HG03103 (cell line): ENCODE data around the gene PITPNC1.

Source experiments
- ATAC-seq: cut with Tn5 transposase; IDR thresholded peaks from one replicate; pipeline ENCODE4 v1.9.1; 2021; ENCODE audit warnings: low read depth; ENCODE audit not compliant: unreplicated experiment

Gene PITPNC1

GRCh38 chr17:67662712-67663111 lies 285.6 kb downstream of the PITPNC1 start:
- no peak for ATAC-seq

GRCh38 chr17:67663457-67663856 lies 286.4 kb downstream of the PITPNC1 start:
- ATAC-seq = no peak

DNA sequence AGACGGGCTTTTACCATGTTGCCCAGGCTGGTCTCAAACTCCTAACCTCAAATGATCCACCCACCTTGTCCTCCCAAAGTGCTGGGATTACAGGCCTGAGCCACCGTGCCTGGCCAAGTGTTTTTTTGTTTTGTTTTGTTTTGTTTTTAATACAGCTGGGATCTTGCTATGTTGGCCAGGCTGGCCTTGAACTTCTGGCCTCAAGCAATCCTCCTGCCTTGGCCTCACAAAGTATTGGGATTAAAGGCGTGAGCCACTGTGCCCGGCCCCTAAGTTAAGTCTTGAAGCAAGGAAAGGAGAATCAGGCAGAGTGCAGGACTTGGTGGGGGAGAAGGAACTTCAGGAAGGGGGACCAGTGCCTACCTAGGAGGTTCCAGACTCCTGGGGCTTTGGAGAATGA lies 288.9 kb downstream of the PITPNC1 start:
- no peak for ATAC-seq

DNA sequence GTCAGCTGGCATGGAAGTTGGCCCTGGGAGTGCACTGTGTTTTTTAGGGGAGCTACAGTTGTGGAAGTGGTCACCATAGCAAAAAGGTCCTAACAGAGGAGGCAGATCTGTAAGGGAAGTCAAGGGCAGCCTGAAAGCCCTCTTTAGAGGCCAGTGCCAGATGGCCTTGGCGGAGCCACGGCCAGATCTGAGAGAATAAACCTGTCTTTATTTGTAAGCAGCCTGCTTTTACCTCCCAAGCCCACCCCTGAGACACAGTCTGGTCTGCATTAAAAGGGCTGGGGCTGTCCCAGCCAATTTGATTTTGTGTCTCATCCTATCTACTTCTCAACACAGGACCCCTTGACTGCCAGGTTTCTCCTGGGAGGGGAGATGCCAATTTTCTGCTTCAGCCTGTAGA lies 289.6 kb downstream of the PITPNC1 start:
- no peak for ATAC-seq

GRCh38 chr17:67671493-67671892 lies 294.4 kb downstream of the PITPNC1 start:
- no peak for ATAC-seq

- no peak for ATAC-seq
These were observed 295.7 kb downstream of the PITPNC1 start for GRCh38 chr17:67672592-67673335.

DNA sequence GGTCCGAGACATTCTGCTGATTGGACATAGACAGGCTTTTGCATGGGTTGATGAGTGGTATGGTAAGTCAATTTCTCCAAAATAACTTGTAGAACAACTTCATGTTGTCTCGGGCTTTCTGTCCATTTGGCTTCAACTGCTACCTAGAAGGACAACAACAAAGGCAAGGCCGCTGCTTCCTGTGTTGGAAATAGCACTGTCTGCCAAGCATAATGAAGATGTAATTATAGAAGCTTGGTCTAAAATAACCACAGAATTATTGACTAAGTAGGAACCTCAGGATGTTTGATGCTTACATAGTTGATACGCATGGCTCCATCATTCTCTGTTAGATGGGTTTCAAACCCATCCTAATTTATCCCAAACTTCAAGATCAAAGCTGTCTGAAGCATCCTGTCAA lies 298.4 kb downstream of the PITPNC1 start:
- ATAC-seq = no peak

GRCh38 chr17:67676305-67676704 lies 299.2 kb downstream of the PITPNC1 start:
- no peak for ATAC-seq

DNA sequence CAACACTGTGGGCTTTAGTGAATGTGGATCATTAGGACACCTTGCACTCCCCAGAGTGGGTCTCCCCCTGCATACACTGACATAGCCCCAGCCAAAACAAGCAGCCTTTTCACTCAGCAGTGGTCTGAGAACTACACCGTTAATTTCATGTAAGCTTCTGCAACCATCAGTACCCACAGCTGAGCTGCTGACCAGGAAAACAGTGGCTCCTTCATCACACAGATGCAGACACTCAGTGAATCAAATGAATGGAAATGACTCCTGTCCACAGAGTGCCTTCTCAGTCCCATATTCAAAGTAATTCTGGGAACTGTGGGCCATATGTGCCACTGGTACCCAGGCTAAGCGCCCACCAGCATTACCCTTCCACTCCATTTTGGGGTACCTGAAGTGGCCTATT lies 301.3 kb downstream of the PITPNC1 start:
- ATAC-seq = no peak

GRCh38 chr17:67679225-67679624 lies 302.1 kb downstream of the PITPNC1 start:
- no peak for ATAC-seq

GRCh38 chr17:67679721-67680120 lies 302.6 kb downstream of the PITPNC1 start:
- no peak for ATAC-seq

- ATAC-seq = no peak
These were observed 303.6 kb downstream of the PITPNC1 start for GRCh38 chr17:67680445-67681224.

GRCh38 chr17:67682196-67682595 lies 305.1 kb downstream of the PITPNC1 start:
- ATAC-seq = no peak

DNA sequence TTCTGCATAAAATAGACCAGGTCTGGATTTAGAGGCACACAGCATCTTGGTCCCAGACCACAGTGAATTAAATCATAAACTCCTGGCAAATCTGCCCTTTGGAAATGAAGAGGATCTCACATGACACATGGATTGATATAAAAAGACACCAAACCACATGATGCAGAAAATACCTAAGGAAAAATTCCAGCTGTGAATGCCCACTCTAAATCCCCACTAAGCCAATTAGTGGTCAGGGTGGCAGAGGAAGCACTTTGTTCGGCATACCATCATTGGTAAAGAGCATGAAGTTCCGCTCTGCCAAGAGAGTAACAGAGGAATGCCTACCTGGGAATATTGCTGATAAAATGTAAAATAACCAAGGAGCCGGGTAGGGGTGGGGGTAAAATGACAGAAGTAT lies 308.3 kb downstream of the PITPNC1 start:
- ATAC-seq = no peak

DNA sequence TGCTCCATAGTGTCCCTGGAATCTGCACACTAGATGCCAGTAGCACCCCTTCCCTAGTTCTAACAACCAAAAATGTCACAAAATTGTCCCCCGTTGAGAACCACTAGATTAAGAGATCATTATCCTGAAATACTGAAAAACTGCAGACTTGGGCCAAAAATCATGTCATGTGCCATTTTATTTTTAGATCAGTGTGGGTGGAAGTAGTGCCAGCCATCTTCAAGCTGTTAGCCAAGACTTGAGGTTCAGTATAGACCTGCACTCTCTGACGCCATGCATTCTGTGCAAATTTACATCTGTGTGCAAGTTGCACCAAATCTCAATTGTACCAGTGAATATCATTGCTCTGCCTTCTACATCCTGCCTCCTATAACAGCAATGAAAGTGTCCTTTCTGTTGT lies 309.2 kb downstream of the PITPNC1 start:
- ATAC-seq = no peak

GRCh38 chr17:67687511-67687910 lies 310.4 kb downstream of the PITPNC1 start:
- no peak for ATAC-seq

GRCh38 chr17:67689534-67690177 lies 312.6 kb downstream of the PITPNC1 start:
- ATAC-seq = no peak

DNA sequence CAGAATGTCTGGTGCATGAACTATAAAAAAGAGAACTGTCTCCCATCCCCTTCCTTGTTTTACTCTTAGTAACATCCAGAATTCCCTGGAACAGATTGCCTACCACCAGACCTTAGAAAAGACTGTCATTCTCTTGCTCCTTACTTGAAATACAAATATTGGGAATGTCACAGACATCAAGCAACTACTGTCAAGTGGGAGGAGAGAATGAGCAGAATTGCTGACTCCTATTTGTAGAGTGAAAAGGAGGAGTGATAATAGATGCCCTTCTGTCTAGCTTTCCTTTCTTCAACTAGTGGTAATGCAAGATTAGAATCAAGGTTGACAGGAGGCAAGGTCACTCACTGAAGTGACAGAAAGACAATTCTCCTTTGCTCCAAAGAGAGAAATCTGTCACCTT lies 316.7 kb downstream of the PITPNC1 start:
- no peak for ATAC-seq

GRCh38 chr17:67696347-67696746 lies 319.3 kb downstream of the PITPNC1 start:
- no peak for ATAC-seq

DNA sequence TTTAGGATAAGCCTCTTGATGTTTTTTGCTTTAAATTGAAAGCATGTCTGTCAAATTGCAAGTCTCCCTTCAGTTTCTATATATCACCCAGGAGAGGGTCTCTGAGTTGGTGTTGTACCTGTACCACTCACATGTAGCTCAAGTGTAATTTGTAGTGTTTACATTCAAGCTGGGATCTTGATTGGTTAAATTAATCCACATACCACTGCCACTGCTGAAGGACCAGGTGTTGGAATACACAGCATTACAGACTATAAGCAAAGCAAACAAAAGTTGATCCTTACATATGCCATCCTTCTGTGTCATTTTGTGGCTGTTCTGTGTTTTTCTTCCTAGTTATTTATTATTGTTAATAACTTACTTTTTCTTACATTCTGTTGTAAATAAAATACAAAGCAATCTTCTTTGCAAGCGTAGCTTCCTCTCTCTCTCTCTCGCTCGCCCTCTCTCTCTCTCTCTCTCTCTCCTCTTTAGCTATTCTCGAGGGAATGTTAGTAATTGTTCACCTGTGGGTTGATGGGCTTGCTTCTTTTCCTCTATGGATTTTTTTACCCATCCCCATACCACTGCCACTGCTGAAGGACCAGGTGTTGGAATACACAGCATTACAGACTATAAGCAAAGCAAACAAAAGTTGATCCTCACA lies 319.9 kb downstream of the PITPNC1 start:
- no peak for ATAC-seq
